ENCODE data around the gene RPTOR. TPM values are rescaled to one million over a fixed set of nuclear protein-coding genes. Genes with fewer than 3 reads are reported as not detected.

The RPTOR gene
- total and polyA plus RNA-seq, 10 of the 15 experiments (the other 5 are each of a cell fraction or from before 2014, with no cell fraction given), result 0.18 to 32.1 (median 7.8) TPM

DNA sequence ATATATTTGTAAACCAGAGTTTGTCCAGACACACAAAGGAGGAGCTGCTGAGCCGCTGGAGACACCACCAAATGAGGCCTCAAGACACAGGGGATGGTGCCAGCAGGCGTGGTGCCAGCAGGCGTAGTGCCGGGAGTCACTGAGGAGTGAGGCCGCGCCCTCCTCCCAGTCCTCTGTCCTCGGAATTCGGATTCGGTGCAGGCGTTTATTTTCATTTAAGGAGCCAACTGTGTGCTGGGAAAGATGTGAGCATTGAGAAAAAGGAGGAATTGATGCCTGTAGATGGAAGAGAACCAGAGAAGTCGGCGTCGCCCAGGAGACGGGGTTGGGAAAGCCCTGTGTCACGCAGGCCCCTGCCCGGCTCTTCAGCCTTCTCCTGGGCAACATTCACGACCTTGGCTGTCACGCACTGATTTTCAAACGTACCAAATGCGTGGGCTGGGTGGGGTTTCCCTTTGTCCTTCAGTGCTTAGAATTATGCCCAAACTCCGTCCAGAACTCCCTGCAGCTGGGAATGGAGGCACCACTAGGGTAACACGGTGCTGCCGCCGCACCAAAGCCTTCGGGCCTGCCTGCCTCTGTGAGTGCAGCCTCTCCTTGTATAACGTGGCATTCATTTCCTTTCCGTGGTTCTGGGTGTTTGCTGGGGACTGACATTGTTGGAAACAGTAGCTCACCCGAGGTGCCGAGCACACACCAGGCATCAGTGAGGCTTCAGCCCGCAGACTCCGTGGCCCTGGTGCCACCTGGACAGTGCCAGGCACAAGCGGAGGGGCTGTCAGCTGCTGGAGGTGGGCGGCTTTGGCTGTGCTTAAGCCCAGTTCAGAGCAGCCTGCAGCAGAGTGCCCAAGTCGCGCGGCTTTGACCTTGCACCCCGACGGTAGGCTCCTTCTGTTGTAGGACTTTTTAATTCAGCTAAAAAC is 398.0 kb downstream of the RPTOR start (continued):
- TF ChIP-seq ZNF592 (IDR thresholded peaks at IDR 0.05), result no peak
- no peak for TF ChIP-seq EZH2 (IDR thresholded peaks at IDR 0.05; ENCODE audit: borderline replicate concordance, control insufficient read depth, low read depth, low read length)
- no peak for TF ChIP-seq IKZF1 (conservative IDR thresholded peaks at IDR 0.05)

DNA sequence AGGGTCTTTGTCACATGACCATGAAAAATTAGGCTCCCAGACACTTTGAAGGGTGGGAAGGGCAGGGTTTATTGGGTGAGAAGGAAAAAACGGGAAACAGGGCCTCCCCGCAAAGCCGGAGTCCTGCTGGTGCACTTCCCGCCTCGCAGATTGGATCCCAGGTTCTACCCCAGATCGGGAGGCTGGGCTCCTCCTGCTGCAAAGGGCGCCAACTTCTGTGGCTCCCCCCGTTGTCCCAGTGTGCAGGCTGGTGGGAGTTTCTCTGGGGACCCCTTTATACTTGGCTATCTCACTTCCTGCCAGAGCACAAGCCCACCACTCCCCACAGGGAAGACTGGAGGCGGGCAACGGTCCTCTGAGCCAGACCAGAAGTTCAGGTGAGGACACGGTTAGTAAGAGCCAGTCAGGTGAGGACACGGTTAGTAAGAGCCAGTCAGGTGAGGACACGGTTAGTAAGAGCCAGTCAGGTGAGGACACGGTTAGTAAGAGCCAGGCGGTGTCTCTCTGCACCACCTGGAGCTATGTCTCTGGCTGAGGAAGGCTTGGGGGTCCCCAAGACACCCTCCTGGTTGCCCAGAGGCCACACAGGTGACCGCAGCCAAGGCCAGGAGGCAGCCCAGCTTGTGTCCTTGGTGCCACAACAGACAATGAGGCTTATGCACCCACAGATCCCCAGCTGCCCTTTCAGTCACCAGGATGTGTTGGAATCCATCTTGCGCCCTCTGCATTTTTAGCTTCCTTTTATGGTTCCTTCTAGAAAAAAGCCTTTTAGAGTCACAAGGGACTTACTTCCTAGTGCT is 398.9 kb downstream of the RPTOR start:
- in situ Hi-C loops (cut with MboI) (no loop called here), intact Hi-C loops (cut with micrococcal nuclease; ENCODE audit: unreplicated experiment) (no loop called here)
- Histone ChIP-seq H3K79me2 (ENCODE audit: control insufficient read depth, insufficient read depth, low read length) (no peaks in the 10 kb centered on the region), H3K9me3 (replicated peaks; ENCODE audit: control insufficient read depth, insufficient read depth, low read length) (no peaks in the 10 kb centered on the region), H2AFZ (ENCODE audit: control insufficient read depth, low read depth, low read length) (no peak overlapping the region), H4K20me1 (ENCODE audit: control insufficient read depth, insufficient read depth) (no peaks in the 10 kb centered on the region), H3K4me2 (ENCODE audit: control insufficient read depth, insufficient read depth) (no peak overlapping the region), H3K27me3 (replicated peaks in 1 of 2; ENCODE audit: control insufficient read depth in 2 of 2, insufficient read depth in 2 of 2, low read length in 1 of 2) (no peaks in the 10 kb centered on the region), H3K36me3 (ENCODE audit: control insufficient read depth in 2 of 2, insufficient read depth in 2 of 2, low read length in 1 of 2) (peaks cover 0 to 8% of the 10 kb centered on the region in 2 experiments; a peak in 2 of 4 replicates), H3K9ac (ENCODE audit: control insufficient read depth, insufficient read depth, low read length) (no peak overlapping the region), H3K4me1 (ENCODE audit: control insufficient read depth, insufficient read depth, low read length) (no peaks in the 10 kb centered on the region), H3K27ac (ENCODE audit: control insufficient read depth, insufficient read depth) (no peak overlapping the region), H3K4me3 (no peak overlapping the region)
- ChIA-PET RAD21 (ENCODE audit: unreplicated experiment) (no interaction called here), CTCF (interaction anchor here (1.1 kb wide), 1 partner anchor 14 kb away, joined by 3 read pairs; no protein-coding TSS in a partner anchor), SMC1A (ENCODE audit: uncharacterized antibody, unreplicated experiment) (no interaction called here), POLR2A (no interaction called here)
- ATAC-seq (no peak), FAIRE-seq (no peak), DNase-seq (ENCODE audit: low read depth, low spot score) (no peak)
- TF ChIP-seq ZSCAN29 (IDR thresholded peaks at IDR 0.05) (no peak), ETV6 (conservative IDR thresholded peaks at IDR 0.05 in 1 of 2, IDR thresholded peaks at IDR 0.05 in 1 of 2; ENCODE audit: borderline replicate concordance in 1 of 2, low read depth in 1 of 2) (no peak), SIX5 (IDR thresholded peaks at IDR 0.05; ENCODE audit: low read depth, low read length, severe bottlenecking) (no peak), RB1 (IDR thresholded peaks at IDR 0.05; ENCODE audit: borderline replicate concordance) (no peak), TCF3 (IDR thresholded peaks at IDR 0.05; ENCODE audit: borderline replicate concordance, insufficient read depth, low read depth, low read length) (peak; percentile 62; the same call in 1 of the 2 replicates), CREB1 (IDR thresholded peaks at IDR 0.05; ENCODE audit: low read depth) (no peak), EZH2 (IDR thresholded peaks at IDR 0.05; ENCODE audit: borderline replicate concordance, control insufficient read depth, low read depth, low read length) (no peak), RAD51 (IDR thresholded peaks at IDR 0.05) (no peak), ZNF217 (IDR thresholded peaks at IDR 0.05) (no peak)
- TF ChIP-seq, protein P1, sequence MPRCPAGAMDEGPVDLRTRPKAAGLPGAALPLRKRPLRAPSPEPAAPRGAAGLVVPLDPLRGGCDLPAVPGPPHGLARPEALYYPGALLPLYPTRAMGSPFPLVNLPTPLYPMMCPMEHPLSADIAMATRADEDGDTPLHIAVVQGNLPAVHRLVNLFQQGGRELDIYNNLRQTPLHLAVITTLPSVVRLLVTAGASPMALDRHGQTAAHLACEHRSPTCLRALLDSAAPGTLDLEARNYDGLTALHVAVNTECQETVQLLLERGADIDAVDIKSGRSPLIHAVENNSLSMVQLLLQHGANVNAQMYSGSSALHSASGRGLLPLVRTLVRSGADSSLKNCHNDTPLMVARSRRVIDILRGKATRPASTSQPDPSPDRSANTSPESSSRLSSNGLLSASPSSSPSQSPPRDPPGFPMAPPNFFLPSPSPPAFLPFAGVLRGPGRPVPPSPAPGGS (IDR thresholded peaks at IDR 0.05; ENCODE audit: borderline replicate concordance, insufficient read depth, low read depth, low read length, poor library complexity, severe bottlenecking), result peak; percentile 89
- 96% methylated on average over 17 of the region's 17 CpGs for WGBS (ENCODE audit: insufficient coverage, insufficient replicate concordance, low lambda C conversion rate, missing lambda C conversion rate)
- no TSS peak for BruUV-seq (replicated peaks)
